Measurements from ENCODE around the gene PEX26.
"Not testable (repeated sequence)": the region's sequence is repeated elsewhere in the genome, so short reads cannot be mapped to it uniquely, and the experiment has no call there.

Gene PEX26

GRCh38 chr22:18103527-18104269 is 25.9 kb downstream of the PEX26 start:
- no peak for DNase-seq

GRCh38 chr22:18104566-18104965 is 26.8 kb downstream of the PEX26 start:
- DNase-seq = no peak

- DNase-seq = not testable (repeated sequence)
These were observed 28.2 kb downstream of the PEX26 start for GRCh38 chr22:18105981-18106380.

GRCh38 chr22:18106550-18107341 is 29.0 kb downstream of the PEX26 start:
- not testable (repeated sequence) for DNase-seq

- DNase-seq = no peak
These were observed 30.4 kb downstream of the PEX26 start for GRCh38 chr22:18108187-18108586.

GRCh38 chr22:18109410-18110193 is 31.8 kb downstream of the PEX26 start:
- no peak for DNase-seq

- peak; percentile 25 to 36 for DNase-seq
These were observed 32.6 kb downstream of the PEX26 start, which contains the start of gene TUBA8 for GRCh38 chr22:18110194-18110953. Gene TUBA8 (plus strand): TSS chr22:18110809. CDS start chr22:18110866, 57 bp downstream.

- DNase-seq = no peak
These were observed 33.4 kb downstream of the PEX26 start for GRCh38 chr22:18110954-18111758.

GRCh38 chr22:18111759-18112330 is 34.1 kb downstream of the PEX26 start:
- no peak for DNase-seq

GRCh38 chr22:18112440-18112839 is 34.6 kb downstream of the PEX26 start:
- DNase-seq = no peak

- DNase-seq = peak; percentile 60 to 72
These were observed 36.0 kb downstream of the PEX26 start for GRCh38 chr22:18113680-18114394.

GRCh38 chr22:18114495-18114894 is 36.7 kb downstream of the PEX26 start:
- no peak for DNase-seq

- no peak for DNase-seq
These were observed 37.3 kb downstream of the PEX26 start for GRCh38 chr22:18114976-18115652.

- DNase-seq = no peak
These were observed 38.1 kb downstream of the PEX26 start for GRCh38 chr22:18115906-18116371.

GRCh38 chr22:18116634-18117033 is 38.8 kb downstream of the PEX26 start:
- no peak for DNase-seq

GRCh38 chr22:18118345-18118915 is 40.6 kb downstream of the PEX26 start:
- DNase-seq = no peak

- no peak for DNase-seq
These were observed 41.8 kb downstream of the PEX26 start for GRCh38 chr22:18119409-18120110.

- DNase-seq = no peak
These were observed 43.1 kb downstream of the PEX26 start for GRCh38 chr22:18120857-18121256.

- DNase-seq = no peak
These were observed 43.7 kb downstream of the PEX26 start for GRCh38 chr22:18121506-18121905.

Data from Kasumi-1 (cell line).